Measurements from ENCODE around the gene CMTM7.

The CMTM7 gene

GRCh38 chr3:32414522-32415202 is 23.0 kb downstream of the CMTM7 start:
- DNase-seq (ENCODE audit: low spot score), result no peak

GRCh38 chr3:32419742-32420125 is 28.1 kb downstream of the CMTM7 start:
- DNase-seq (ENCODE audit: low spot score), result no peak

DNA sequence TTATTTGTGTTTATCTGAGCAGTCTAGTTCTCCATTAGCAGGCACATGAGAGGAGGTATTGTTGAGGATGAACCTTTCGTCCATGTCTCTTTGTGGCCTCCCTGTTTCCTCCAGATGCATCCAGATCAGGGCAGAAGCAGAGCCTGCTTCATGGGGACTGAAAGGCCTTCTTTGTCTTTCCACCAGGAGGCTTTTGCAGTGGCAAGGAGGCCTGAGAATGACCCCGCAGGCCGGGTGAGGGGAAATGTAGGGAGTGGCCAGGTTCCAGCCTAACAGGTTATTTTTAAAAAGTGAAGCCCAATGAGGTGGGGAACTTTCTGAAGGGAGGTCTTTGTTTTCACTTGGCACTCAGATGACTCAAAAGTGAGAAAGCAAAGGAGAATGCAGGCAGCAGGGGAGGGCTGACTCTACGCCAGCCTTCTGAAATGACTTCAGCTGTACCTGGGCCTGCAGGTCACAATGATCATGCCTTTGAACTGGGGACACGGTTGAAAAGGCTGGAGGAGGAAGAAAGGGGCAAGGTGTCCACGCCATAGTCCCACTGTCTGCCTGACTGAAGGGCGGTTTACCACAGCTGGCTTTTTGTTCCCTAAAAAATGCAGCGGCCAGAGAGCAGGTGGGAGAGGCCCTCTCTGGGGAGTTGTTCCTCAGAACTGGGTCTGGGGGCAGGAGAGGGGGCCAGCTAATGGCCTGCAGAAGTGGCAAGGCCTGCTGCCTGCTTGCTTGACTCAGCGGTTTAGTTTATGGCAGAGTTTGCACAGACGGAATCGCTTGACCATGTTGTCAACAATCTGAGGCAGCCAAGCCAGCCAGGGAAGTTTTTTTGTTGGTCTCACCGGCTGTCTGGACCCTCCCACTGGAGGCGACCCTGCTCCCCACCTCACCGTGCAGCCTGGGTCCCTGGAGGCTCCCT is 28.7 kb downstream of the CMTM7 start:
- peak; percentile 23 for DNase-seq (ENCODE audit: low spot score)

GRCh38 chr3:32421185-32421584 is 29.5 kb downstream of the CMTM7 start:
- no peak for DNase-seq (ENCODE audit: low spot score)

DNA sequence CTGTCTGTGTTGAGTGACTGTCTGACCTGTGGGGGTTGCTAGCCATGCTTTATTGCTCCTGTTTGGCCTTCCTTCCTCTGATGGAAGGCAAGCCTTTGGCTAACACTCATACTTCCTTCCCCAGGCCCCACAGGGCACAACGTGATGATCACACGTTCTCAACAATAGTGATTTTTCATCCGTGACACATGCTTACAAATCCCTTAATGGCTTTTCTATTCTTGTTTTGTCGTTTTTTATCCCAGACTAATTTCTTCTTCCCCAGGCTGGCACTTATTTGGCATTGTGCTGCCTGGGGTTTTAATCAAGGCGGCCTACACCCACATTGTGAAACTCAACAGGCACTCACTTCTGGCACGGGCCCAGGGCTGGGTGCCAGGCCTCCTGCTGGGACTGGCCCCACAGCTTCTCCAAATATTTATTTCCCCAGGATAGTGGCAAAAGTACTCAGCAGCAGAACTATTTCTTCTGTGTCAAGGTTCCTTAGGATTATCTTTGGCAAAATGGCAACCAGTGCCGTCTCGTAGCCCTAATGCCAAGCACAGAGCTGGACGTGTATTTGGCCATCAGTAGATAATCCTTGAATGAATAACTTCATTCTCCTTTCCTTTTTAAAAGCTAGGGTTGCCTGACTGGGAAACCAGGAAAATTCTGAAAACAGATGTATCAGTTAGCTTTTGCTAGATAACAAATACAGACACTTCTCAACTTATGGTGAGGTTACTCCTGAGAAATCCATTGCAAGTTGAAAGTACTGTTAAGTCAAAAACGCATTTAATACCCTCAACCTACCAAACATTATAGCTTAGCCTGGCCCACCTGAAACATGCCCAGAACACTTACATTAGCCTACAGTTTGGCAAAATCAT is 30.6 kb downstream of the CMTM7 start:
- DNase-seq (ENCODE audit: low spot score), result peak; percentile 72

DNA sequence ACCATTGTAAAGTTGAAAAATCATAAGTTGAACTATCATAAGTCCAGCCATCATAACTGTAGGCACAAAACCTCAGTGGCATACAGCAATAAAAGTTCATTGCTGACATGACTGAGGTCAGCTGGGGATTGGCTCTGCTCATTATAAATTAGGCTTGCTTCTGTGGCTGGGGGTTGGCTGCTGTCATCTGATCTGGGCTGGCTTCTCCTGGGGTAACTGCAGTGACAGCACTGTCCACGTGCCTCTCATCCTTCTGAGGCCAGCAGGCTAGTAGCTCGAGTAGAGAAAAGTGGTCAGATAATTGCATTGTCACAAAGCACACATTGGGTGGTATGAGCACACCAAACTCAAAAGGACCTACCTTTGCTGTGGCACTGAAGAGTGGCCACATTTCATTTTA is 31.3 kb downstream of the CMTM7 start:
- no peak for DNase-seq (ENCODE audit: low spot score)

- no peak for DNase-seq (ENCODE audit: low spot score)
Measured at GRCh38 chr3:32423534-32423933, 31.9 kb downstream of the CMTM7 start.

DNA sequence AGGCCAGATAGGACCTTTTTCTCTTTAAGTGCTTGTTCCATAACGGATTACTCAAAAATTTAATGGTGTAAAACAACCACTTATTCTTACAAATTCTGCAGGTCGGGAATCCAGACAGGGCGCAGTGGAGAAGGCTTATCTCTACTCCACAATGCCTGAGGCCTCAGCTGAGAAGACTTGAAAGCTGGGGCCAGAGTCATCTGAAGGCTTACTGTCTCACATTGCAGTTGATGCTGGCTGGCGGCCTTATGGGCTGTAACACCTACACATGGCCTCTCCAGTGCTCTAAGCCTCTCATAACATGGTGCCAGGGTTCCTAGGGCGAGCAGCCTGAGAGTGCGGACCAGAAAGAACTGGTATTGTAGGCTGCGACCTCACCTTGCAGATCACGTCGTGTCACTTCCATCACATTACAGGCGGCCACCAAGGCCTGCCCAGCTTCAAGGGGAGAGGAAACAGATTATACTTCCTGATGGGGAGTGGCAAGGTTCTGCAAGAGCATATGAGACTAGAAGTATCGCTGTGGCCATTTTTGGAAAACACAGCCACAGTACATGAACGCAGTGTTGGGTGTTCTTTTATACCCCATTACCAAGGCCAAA is 32.4 kb downstream of the CMTM7 start:
- DNase-seq (ENCODE audit: low spot score), result no peak

DNA sequence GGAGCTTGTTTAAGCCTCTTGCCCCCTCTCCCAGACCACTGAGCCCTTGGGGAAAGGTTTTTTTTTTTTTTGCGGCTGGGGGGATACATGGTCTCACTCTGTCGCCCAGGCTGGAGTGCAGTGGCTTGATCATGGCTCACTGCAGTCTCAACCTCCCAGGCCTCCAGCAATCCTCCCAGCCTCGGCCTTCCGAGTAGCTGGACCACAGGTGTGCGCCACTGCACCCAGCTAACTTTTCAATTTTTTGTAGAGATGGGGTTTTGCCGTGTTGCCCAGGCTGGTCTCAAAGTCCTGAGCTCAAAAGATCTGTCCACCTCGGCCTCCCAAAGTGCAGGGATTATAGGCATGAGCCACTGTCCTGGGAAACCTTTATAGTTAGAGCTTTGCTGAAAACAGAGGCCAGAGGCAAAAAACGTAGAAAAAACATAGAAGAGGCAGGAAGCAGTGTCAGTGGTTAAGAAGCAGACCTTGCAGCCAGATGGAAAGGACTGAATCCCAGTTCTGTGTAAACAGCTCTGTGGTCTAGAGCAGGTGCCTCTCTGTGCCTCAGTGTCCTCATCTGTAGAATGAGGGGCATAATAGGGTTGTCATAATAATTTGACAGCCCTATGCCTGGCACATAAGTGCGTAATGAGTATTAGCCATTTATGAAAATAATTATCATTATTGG is 33.1 kb downstream of the CMTM7 start:
- DNase-seq (ENCODE audit: low spot score), result no peak

DNA sequence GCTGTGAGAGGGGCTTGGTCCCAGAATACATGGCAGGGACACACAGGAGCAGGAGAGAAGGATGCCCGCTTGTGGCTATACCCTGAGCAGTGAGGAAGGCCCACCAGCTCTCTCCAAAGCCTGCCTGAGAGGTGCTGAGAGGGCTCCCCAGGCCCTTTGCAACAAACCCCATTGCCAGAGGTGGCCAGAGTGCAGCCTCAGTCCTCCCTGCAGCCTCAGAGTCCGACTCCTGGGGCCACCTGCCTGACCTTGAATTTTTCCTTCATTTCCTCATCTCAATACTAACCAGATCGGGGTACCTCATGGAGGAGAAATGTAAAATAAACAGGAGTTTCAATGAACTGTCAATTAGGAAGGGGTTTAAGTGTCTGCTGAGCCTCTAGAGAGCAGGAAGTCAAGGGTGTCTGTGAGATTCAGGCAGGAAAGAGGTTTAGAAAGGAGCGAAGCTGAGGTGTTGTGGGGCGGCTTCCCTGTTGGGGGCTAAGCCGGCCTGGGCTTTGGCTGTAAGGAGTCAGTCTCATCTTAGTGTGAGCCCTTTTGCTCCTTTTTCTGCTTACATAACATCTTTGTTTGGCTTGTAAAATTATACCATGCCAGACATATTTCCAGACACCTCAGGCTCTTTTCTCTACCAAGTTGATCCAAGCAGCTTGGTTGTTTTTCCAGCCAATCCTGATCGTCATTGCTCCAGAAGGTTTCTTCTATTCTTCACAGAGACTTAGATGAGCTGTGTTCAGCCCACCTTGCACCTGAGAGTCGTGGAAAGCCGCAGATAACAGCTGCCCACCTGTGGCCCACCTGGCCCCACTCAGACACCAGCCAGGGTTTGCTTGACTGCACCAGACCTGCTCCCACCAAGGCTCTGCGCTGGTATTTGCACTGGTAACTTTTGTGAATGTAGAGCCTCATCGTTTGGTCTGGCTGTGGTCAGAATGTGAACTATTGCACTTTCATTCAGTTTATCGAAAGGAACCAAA is 36.7 kb downstream of the CMTM7 start:
- no peak for DNase-seq (ENCODE audit: low spot score)

GRCh38 chr3:32430900-32431299 is 39.2 kb downstream of the CMTM7 start:
- DNase-seq (ENCODE audit: low spot score), result no peak

DNA sequence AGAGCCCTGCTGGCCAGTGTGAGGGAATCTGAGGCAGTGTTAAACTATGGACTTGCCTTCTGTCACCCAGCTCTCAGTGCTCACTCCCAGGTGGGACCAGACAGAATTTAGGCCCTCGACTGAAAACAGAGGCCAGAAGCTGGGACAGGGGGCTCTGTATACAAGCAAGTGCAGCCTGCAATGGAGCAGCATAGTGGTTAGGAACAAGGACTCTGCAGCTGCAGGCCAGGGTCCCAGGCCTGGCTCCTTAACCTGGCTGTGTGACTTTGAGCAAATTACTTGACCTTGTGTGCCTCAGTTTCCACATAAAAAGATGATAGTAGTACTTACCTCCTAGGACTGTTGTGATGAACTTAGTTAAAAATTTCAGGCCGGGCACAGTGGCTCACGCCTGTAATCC is 39.8 kb downstream of the CMTM7 start:
- no peak for DNase-seq (ENCODE audit: low spot score)

GRCh38 chr3:32432045-32432710 is 40.5 kb downstream of the CMTM7 start:
- no peak for DNase-seq (ENCODE audit: low spot score)

- DNase-seq (ENCODE audit: low spot score), result no peak
Measured at GRCh38 chr3:32432711-32433530, 41.3 kb downstream of the CMTM7 start.

- DNase-seq (ENCODE audit: low spot score), result no peak
Measured at GRCh38 chr3:32434206-32434605, 42.6 kb downstream of the CMTM7 start.

- no peak for DNase-seq (ENCODE audit: low spot score)
Measured at GRCh38 chr3:32435911-32436815, 44.5 kb downstream of the CMTM7 start.

DNA sequence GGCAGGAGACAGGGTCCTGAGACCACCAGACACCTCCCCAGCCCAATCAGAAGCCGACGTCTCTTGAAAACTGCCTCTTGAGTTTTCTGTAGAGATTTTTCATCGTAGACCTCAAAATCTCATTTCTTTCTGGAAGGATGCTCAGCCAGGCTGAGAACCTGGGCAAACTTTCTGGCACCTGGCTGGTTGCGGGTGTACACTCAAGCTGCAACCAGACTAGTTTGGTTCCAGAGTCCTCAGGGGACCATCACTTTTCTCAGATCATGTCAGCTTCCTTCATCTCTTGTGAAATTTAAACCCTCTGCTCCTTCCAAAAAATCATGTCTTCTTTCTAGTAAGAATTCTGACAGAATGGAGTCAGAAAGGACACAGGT is 45.1 kb downstream of the CMTM7 start:
- no peak for DNase-seq (ENCODE audit: low spot score)

DNA sequence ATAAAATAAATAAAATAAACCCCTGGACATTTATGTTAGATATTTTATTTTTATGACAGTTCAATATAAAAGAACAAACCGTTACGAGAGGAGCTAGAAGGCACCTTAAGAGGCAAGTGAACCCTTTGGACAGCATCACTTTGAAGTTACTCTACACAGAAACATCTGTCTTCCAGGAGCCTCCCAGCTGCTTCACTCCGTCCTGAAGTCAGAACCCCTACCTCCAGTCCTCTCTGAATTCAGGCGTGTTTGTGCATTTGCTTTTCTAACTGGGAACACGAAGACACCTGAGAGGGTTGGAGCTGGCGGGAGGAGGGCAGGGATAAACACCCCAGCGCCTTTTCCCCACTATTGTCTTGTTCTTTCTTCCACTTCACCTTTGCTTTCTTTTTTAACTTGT is 46.2 kb downstream of the CMTM7 start:
- no peak for DNase-seq (ENCODE audit: low spot score)
